Stimulated activated CD4-positive, alpha-beta T cell treated with anti-CD3 and anti-CD28 coated beads, TNF-alpha, amount 100 ng/mL, for 24 hours (primary cell): Measurements from ENCODE around the gene DGKZ.
A peak's percentile ranks its signal among the peaks of the same experiment; 100 is the strongest.
"Not testable (repeated sequence)": the region's sequence is repeated elsewhere in the genome, so short reads cannot be mapped to it uniquely, and the experiment has no call there.

ENCODE experiments used
- DNase-seq, 3 experiments: peaks; one replicate each; pipeline ENCODE4 v3.0.0-alpha.2; 2020; ENCODE audit warnings: low read depth in 3 of 3

The DGKZ gene

GRCh38 chr11:46366661-46367161, 19.4 kb downstream of the DGKZ start:
- DNase-seq: no peak

DNA sequence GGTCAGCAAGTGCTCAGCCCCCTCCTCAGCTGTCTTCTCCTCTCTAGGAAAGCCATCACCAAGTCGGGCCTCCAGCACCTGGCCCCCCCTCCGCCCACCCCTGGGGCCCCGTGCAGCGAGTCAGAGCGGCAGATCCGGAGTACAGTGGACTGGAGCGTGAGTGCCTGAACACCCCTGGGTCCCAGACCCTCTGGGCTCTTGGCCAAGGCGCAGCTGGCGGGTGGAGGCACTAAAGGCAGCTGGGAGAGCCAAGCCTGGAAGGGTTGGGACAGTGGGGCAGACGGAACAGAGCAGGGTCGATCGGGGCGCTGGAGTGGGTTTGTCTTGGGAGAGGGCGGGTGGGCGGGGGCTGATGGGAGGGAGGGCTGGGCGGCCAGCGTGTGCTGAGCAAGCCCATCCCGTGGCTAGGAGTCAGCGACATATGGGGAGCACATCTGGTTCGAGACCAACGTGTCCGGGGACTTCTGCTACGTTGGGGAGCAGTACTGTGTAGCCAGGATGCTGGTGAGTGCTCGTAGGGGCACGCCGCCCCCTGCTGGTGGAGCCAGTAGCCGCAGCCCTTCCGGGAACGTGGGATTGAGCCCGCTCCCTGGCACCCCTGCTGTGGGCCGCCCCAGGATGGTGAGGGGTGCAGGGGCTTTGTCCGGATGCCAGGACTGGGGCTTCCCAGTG, 20.1 kb downstream of the DGKZ start:
- DNase-seq: peak; percentile 52 to 75 (median 58)

DNA sequence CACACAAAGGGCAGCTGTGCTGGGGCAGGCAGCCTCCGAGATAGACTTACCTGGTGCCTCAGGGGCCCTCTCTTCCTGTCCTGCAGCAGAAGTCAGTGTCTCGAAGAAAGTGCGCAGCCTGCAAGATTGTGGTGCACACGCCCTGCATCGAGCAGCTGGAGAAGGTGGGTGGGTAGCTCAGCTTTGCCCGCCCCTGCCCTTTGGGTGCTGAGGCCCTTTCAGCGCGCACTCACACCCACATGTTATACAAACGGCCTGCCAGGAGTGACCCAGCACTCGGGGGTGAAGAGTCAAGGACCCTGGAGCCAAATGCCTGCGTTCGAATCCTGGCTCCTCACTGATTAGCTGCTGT, 20.6 kb downstream of the DGKZ start:
- DNase-seq: no peak

DNA sequence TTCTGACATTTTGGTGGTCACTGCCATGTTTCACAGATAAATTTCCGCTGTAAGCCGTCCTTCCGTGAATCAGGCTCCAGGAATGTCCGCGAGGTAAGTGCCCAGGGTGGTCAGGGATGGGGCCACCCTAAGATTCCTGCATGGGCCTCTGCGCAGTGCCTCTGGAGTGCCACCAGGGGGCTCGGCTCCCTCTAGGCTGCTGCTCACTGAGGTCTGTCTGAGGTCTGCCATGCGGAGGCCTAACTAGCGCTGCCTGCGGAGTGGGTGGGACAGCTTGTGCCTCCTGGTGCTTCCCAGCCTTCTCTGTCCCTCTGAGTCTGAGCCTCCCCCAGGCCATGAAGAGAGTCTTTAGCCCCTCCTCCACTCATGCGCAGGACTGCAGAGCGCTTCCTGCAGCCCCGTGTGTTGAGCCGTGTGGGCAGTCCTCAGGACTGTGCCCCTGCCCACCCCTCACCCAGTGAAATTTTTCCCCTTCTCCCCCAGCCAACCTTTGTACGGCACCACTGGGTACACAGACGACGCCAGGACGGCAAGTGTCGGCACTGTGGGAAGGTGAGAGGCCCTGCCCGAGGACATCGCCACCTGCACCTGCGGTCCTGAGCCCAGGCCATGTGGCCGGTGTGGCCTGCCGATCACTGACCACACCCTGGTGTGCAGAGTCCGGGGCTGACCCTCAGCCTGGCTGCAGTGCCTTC, 22.3 kb downstream of the DGKZ start:
- DNase-seq: peak in 2 of 3 experiments; percentile 45 to 61

DNA sequence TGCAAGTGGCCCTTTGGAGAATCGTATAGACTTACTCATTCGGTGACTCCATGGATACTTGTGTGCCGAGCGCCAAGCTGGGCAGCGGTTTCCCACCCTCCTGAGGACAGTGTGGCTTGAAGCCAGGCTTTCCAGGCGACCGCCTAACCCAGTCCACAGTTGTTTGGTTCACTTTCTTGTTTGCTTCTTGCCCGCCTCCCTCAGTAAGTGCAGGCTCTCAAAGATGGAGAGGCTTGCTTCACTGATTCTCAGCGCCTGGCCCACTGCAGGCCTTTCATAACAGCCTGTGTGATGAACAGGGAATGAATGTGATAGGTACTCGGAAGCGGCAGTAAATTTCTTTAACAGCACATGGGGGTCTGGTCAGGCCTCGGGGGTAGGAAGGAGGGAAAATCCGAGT, 23.0 kb downstream of the DGKZ start:
- DNase-seq: no peak

DNA sequence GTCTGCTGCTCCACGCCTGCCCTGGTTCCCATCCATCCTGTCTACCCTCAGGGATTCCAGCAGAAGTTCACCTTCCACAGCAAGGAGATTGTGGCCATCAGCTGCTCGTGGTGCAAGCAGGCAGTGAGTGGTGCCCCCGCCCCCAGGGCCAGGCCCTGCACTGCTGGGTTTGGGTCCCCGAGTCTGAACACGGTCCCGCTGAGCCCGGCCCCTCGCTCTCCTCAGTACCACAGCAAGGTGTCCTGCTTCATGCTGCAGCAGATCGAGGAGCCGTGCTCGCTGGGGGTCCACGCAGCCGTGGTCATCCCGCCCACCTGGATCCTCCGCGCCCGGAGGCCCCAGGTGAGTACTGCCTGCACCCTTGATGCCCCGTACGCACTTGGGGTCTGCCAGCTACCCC, 24.0 kb downstream of the DGKZ start:
- not testable (repeated sequence) for DNase-seq

- no peak for DNase-seq
Measured at GRCh38 chr11:46372086-46372485, 24.8 kb downstream of the DGKZ start.

DNA sequence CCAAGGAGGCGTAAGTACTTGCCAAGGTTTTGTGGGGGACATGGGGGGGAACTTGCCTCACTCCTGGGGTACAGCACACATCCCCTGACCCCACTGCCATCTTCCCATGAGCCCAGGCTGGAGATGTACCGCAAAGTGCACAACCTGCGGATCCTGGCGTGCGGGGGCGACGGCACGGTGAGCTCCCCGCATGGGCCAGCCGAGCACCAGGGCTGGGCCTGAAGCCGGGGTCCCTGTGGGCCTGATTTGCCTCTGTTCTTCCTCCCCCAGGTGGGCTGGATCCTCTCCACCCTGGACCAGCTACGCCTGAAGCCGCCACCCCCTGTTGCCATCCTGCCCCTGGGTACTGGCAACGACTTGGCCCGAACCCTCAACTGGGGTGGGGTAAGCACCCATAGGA, 25.2 kb downstream of the DGKZ start:
- DNase-seq: not testable (repeated sequence)

DNA sequence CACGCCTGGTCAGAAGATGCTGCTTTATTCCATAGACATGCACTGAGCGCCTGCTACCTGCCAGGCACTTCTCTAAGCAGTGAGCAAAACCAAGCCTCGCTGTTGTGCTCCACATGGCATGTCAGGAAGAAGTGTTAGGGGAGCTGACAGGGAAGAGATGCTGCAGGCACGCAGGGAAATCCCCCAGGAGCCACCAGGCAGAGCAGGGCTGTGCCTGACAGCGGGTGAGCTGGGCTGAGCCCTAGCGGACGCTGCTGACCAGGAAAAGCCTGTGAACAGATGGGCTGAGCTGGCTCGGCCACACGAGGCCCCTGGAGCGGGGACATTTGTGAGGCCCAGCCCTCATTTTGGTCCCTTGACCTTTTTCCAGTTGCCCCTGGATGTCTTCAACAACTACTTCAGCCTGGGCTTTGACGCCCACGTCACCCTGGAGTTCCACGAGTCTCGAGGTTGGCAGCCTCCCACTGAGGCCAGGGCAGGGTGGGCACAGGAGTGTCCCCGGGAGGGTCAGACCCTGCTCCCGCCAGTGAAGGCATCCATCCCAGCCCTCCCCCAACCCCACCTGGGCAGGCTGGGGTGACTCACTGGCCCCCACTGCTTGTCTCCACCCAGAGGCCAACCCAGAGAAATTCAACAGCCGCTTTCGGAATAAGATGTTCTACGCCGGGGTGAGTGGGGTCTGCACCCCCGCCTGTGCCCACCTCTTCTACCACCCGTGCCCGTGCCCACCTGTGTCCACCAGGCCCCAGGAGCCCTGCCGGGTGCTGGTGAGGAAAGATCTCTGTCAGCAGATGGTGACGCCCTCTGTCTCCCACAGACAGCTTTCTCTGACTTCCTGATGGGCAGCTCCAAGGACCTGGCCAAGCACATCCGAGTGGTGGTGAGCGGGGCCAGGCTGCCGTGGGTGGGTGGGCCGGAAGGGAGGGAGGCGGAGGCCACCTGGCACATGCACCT, 26.8 kb downstream of the DGKZ start:
- no peak for DNase-seq

DNA sequence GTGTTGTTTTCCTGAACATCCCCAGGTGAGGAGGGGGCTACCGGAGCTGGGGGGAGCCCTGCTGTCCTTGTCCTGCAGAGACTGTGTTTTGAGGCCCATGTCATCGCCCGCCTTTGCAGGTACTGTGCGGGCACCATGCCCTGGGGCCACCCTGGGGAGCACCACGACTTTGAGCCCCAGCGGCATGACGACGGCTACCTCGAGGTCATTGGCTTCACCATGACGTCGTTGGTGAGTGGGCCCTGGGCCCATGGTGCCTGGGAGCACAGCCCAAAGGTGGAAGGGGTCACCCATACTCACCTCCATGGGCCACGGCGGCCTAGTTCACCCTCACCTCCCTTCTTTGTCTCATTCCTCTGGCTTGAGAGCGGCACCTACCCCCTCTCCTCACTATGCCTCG, 27.6 kb downstream of the DGKZ start:
- DNase-seq: no peak

- no peak for DNase-seq
Measured at GRCh38 chr11:46375392-46376101, 28.3 kb downstream of the DGKZ start.

DNA sequence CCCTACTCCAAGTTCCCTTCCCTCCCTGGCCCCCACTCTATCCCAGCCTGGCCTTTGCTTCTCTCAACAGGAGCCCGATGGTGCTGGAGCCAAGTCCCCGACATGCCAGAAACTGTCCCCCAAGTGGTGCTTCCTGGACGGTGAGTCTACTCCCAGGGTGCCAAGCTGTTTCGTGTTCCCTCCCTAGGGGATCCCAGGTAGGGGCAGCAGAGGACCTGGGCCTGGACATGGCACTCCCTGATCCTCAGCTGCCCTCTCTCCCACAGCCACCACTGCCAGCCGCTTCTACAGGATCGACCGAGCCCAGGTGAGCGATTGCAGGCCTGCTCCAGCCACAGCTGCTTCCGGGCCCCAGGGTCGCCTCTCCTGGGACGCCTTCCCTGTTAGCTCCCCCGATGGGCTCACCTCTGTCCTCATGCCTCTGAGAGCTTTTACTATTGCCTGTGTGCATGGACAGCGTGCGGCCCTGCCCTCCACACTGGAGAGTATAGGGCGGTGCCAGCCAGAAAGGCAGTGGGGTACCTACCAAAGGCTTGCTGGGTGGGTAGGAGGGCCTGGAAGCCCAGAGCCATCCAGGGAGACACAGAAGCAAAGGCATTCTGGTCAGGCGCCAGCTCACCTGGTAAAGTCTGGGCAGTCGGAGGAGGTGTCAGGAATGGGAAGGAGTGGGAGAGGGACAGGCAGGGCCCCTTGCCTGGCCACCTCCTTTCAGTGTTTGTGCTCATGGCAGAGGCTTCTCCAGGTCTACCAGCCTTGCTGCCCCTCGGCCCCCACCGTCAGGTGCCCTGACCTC, 29.2 kb downstream of the DGKZ start:
- no peak for DNase-seq

- DNase-seq: no peak
Measured at GRCh38 chr11:46377290-46377689, 30.0 kb downstream of the DGKZ start.

DNA sequence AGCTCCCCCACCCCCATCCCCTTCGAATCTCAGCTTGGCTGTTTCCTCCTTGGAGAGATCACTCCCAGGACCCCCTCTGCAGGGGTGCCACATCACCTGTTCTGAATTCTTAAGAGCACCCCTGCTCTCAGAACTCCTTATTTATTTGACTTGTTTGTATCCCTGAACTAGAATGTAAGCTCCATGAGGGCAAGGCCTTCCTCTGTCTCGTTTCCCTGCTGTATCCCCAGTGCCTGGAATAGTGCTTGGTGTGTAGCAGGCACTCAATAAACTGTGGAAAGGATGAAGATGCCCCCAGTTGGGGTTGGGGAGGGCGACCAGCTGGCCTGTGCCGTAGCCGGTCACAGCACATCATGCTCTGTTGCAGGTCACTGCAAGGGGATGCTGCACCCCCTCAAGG, 30.6 kb downstream of the DGKZ start:
- DNase-seq: no peak

DNA sequence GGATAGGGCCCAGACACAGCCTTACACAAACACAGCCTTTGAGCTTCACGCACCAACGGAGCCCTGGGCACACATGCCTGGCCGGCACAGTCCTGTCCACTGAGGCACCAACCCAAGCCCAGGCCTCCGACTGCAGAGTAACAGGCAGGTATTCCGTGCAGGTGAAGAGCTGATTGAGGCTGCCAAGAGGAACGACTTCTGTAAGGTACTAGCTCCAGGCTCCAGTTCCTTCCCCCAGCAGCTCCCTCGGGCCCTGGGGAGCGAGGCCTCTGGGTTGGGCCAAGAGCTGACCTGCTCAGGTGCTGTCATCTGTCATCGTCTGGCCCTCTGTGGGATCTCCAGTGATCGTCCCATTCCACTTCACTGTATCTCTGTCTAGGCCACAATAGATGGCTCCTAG, 31.0 kb downstream of the DGKZ start:
- no peak for DNase-seq

GRCh38 chr11:46378811-46379481, 31.7 kb downstream of the DGKZ start:
- DNase-seq: no peak

DNA sequence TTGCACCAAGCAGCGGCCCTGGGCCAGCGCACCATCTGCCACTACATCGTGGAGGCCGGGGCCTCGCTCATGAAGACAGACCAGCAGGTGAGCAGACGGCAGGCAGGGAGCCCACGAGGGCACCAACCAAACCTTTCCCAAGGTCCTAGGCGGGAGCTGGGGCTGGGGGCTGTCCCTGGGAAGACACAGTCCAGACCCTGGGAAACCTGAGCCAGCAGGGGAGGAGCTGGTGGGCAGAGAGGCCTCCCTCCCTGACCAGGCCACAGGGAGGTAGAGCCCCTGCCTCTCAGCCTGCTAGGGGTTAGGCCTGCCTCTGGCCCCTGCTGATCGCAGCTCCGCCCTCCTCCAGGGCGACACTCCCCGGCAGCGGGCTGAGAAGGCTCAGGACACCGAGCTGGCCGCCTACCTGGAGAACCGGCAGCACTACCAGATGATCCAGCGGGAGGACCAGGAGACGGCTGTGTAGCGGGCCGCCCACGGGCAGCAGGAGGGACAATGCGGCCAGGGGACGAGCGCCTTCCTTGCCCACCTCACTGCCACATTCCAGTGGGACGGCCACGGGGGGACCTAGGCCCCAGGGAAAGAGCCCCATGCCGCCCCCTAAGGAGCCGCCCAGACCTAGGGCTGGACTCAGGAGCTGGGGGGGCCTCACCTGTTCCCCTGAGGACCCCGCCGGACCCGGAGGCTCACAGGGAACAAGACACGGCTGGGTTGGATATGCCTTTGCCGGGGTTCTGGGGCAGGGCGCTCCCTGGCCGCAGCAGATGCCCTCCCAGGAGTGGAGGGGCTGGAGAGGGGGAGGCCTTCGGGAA, 32.4 kb downstream of the DGKZ start:
- not testable (repeated sequence) for DNase-seq

DNA sequence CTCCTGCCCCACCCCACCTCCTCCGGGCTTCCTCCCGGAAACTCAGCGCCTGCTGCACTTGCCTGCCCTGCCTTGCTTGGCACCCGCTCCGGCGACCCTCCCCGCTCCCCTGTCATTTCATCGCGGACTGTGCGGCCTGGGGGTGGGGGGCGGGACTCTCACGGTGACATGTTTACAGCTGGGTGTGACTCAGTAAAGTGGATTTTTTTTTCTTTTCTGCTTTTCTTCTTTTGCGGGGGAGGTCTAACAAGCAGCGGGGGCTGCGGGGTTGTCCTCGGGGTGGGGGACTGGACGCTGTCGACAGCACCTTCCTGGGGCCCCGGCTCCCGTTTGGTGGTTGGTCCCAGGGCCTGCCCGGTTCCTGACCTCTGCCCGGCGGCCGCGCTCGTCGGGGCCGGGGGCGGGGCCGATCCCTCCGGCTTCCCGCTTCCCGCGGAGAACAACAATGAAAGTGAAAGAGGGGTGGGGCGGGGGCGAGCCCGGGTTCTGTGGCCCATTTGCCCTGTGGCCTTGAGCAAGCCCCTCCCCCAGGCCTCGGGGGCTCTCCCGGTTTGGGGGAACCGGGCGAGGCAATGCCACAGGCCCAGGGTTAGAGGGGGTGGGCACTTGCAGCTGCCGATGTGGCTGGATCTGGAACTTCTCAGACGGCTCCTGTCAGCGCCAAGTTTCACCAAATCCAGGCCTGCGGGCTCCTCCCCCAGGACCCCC, 33.2 kb downstream of the DGKZ start:
- peak; percentile 37 to 76 (median 43) for DNase-seq
